Esophagus muscularis mucosa (tissue), 4 donors: Measurements from ENCODE around the gene LAMB1.

Experiments
- CTCF ChIP-seq, 3 experiments: fragments of 200-600 bp in 2 of 3; fragments of 450-650 bp in 1 of 3; sonication (generic) in 2 of 3; IDR thresholded peaks; one replicate each; pipeline ENCODE4 v1.5.1; 2017 to 2019; ENCODE audit warnings: antibody characterized with exemption in 3 of 3, mild to moderate bottlenecking in 2 of 3, moderate library complexity in 1 of 3
- EP300 ChIP-seq: sonication (generic); formaldehyde crosslinking; IDR thresholded peaks from one replicate; pipeline ENCODE4 v1.6.1; 2017; ENCODE audit warnings: antibody characterized with exemption
- POLR2A ChIP-seq: fragments of 450-650 bp; IDR thresholded peaks from one replicate; pipeline ENCODE4 v1.6.1; 2017; ENCODE audit warnings: antibody characterized with exemption, moderate library complexity, mild to moderate bottlenecking, low read depth
- POLR2AphosphoS5 ChIP-seq, 2 donors: sonication (generic); formaldehyde crosslinking; IDR thresholded peaks; one replicate each; pipeline ENCODE4 v1.6.1; 2017; ENCODE audit warnings: antibody characterized with exemption in 2 of 2

GRCh38 chr7:107877731-107878382 lies 125.1 kb downstream of the LAMB1 start:
- TF ChIP-seq CTCF (IDR thresholded peaks at IDR 0.05) (no peak), EP300 (no peak), POLR2AphosphoS5 (IDR thresholded peaks at IDR 0.05) (no peak), POLR2A (no peak)
